ENCODE data around the gene PPFIA3. TPM values are rescaled to one million over a fixed set of nuclear protein-coding genes. Genes with fewer than 3 reads are reported as not detected.

Gene PPFIA3
- polyA plus RNA-seq, 1 of the 3 experiments (the other 2 are of a cell fraction), result 5.7 TPM

DNA sequence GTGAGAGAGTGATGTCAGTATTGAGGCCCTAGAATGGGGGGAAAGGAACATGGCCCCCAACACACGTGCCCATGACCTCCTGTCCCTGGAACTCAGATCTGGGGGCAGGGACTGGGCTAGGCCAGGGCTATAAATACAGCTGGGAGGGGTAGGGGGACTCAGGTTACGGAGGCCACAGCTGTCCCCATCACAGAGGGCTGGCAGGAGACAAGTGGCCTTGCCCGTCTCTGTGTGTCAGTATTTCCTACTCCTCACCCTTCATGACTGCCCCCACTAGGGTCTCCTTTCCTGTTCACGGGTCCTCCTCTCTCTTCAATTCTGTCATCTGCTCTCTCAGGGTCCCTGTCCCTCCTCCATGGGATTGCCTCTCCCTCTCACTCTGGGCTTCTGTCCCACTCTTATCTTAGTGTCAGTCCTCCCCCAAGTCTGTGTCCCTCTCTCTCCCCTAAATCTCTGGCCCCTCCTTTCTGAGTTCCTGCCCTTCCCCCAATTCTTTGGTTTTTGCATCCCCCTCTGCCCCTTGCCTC lies 36.5 kb downstream of the PPFIA3 start:
- CTCF ChIA-PET, result interaction anchor here (1.1 to 1.4 kb wide), 2 partner anchors 10 to 58 kb away, joined by 4 to 5 read pairs; no protein-coding TSS in a partner anchor
- H3K4me2 ChIP-seq, result no peak overlapping the region

DNA sequence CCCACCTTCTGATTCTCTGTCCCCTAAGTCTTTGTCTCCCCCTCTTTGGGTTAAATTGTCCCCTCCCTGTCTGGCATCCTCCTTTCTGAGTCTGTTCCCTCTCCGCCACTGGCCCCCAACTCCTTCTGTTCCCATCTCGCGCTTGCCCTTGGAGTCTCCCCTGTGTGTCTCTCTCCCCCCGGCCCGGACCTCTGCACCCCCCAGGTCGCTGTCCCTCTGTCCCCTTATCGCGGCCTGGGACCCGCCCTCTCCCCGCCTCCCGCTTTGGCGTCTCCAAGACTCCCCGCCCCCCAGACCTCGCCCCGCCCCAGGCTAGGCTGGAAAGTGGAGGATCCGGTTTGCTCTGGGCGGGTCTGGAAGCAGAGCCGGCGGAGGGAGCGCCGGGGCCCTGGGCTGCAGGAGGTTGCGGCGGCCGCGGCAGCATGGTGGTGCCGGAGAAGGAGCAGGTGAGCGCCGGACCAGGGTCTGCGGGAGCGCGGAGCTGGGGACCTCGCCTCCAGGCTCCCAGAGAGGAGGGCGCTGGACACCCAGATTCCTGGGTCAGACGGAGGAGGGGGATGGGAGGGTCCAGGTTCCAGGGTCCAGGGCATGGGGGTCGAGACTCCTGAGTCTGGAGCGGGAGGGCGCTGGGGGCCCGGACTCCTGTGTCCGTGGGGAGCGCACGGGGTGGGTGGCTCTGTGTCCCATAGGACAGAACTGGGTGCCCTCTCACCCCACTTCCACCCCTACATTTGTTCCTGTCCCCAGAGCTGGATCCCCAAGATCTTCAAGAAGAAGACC lies 38.3 kb downstream of the PPFIA3 start, which contains the start of gene TRPM4:
TSS of gene TRPM4 (plus strand) at position 348 of the 780 bp plus-strand sequence. CDS start at position 423, 75 bp downstream.
- H3K9ac ChIP-seq, result peak within 1 kb of the TSS; percentile 93
- peaks cover 0 to 11% of the 10 kb centered on the region in 2 experiments; a peak in 1 of 4 replicates for H3K4me1 ChIP-seq (ENCODE audit: control insufficient read depth in 1 of 2, insufficient read depth in 2 of 2, low read depth in 1 of 2, low read length in 1 of 2)
- peak within 1 kb of the TSS; percentile 77 to 88 for H3K4me3 ChIP-seq (ENCODE audit: low read depth in 2 of 2, low read length in 1 of 2)
- 2% methylated on average over 32 of the region's 41 CpGs for WGBS (ENCODE audit: low lambda C conversion rate)
- H3K9me3 ChIP-seq, result no peaks in the 10 kb centered on the region
- peak within 1 kb of the TSS; percentile 81 for H3K4me2 ChIP-seq
- no peaks in the 10 kb centered on the region for H3K27me3 ChIP-seq (ENCODE audit: insufficient read depth)
- H3F3A ChIP-seq (replicated peaks; ENCODE audit: insufficient read depth), result peaks cover 3% of the 10 kb centered on the region
- H3K27ac ChIP-seq (ENCODE audit: low read depth in 2 of 2, low read length in 1 of 2), result peak within 1 kb of the TSS; percentile 31 to 56; a peak in 2 of 4 replicates
- peaks cover 23% of the 10 kb centered on the region for H3K79me2 ChIP-seq (ENCODE audit: insufficient read depth)
- POLR2A ChIA-PET, result no interaction called here
- H4K20me1 ChIP-seq (ENCODE audit: insufficient read depth), result peaks cover 3% of the 10 kb centered on the region; the same call in 1 of the 2 replicates
- CTCF ChIA-PET, result interaction anchor here (1.3 to 1.5 kb wide), 2 partner anchors 11 to 41 kb away, joined by 5 to 6 read pairs; no protein-coding TSS in a partner anchor
- peak within 1 kb of the TSS; percentile 45; the same call in 1 of the 2 replicates for H2AFZ ChIP-seq (ENCODE audit: low read depth)
- H3K9me2 ChIP-seq, result no peaks in the 10 kb centered on the region
- DNase-seq, result peak; percentile 92
- H3K36me3 ChIP-seq (replicated peaks in 1 of 2; ENCODE audit: control insufficient read depth in 1 of 2, insufficient read depth in 2 of 2, low read length in 1 of 2), result no peaks in the 10 kb centered on the region
- TF ChIP-seq MEF2A (IDR thresholded peaks at IDR 0.05; ENCODE audit: borderline replicate concordance, low read depth) (no peak), POLR2AphosphoS5 (IDR thresholded peaks at IDR 0.05; ENCODE audit: low read depth, low read length) (peak; percentile 89), SIN3A (IDR thresholded peaks at IDR 0.05; ENCODE audit: borderline replicate concordance, low read depth, low read length) (peak; percentile 26; the same call in 1 of the 2 replicates), CHD2 (IDR thresholded peaks at IDR 0.05; ENCODE audit: low read length, partially characterized antibody) (no peak), NRF1 (IDR thresholded peaks at IDR 0.05; ENCODE audit: low read depth, low read length) (no peak), MXI1 (IDR thresholded peaks at IDR 0.05; ENCODE audit: low read depth, low read length) (peak; percentile 60), RXRA (IDR thresholded peaks at IDR 0.05; ENCODE audit: borderline replicate concordance, low read depth) (no peak), TAF1 (IDR thresholded peaks at IDR 0.05; ENCODE audit: borderline replicate concordance, low read depth, low read length) (peak; percentile 81), GABPA (IDR thresholded peaks at IDR 0.05; ENCODE audit: low read depth) (no peak)
- TF ChIP-seq, protein P1, sequence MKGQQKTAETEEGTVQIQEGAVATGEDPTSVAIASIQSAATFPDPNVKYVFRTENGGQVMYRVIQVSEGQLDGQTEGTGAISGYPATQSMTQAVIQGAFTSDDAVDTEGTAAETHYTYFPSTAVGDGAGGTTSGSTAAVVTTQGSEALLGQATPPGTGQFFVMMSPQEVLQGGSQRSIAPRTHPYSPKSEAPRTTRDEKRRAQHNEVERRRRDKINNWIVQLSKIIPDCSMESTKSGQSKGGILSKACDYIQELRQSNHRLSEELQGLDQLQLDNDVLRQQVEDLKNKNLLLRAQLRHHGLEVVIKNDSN (IDR thresholded peaks at IDR 0.05; ENCODE audit: borderline replicate concordance, low read depth), result no peak
- TF ChIP-seq, protein P2, sequence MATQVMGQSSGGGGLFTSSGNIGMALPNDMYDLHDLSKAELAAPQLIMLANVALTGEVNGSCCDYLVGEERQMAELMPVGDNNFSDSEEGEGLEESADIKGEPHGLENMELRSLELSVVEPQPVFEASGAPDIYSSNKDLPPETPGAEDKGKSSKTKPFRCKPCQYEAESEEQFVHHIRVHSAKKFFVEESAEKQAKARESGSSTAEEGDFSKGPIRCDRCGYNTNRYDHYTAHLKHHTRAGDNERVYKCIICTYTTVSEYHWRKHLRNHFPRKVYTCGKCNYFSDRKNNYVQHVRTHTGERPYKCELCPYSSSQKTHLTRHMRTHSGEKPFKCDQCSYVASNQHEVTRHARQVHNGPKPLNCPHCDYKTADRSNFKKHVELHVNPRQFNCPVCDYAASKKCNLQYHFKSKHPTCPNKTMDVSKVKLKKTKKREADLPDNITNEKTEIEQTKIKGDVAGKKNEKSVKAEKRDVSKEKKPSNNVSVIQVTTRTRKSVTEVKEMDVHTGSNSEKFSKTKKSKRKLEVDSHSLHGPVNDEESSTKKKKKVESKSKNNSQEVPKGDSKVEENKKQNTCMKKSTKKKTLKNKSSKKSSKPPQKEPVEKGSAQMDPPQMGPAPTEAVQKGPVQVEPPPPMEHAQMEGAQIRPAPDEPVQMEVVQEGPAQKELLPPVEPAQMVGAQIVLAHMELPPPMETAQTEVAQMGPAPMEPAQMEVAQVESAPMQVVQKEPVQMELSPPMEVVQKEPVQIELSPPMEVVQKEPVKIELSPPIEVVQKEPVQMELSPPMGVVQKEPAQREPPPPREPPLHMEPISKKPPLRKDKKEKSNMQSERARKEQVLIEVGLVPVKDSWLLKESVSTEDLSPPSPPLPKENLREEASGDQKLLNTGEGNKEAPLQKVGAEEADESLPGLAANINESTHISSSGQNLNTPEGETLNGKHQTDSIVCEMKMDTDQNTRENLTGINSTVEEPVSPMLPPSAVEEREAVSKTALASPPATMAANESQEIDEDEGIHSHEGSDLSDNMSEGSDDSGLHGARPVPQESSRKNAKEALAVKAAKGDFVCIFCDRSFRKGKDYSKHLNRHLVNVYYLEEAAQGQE (IDR thresholded peaks at IDR 0.05; ENCODE audit: low read depth, low read length), result no peak

More for the DNA sequence above, 36.5 kb downstream of the PPFIA3 start:
- WGBS (ENCODE audit: low lambda C conversion rate), result 80% methylated on average over 4 of the region's 4 CpGs
- Histone ChIP-seq H3K27ac (ENCODE audit: low read depth in 2 of 2, low read length in 1 of 2) (no peak overlapping the region), H4K20me1 (ENCODE audit: insufficient read depth) (peaks cover 3% of the 10 kb centered on the region; the same call in 1 of the 2 replicates), H3K36me3 (replicated peaks in 1 of 2; ENCODE audit: control insufficient read depth in 1 of 2, insufficient read depth in 2 of 2, low read length in 1 of 2) (no peaks in the 10 kb centered on the region), H3K9ac (no peak overlapping the region), H2AFZ (ENCODE audit: low read depth) (no peak overlapping the region), H3K79me2 (ENCODE audit: insufficient read depth) (peaks cover 23% of the 10 kb centered on the region), H3K4me3 (ENCODE audit: low read depth in 2 of 2, low read length in 1 of 2) (no peak overlapping the region), H3K27me3 (ENCODE audit: insufficient read depth) (no peaks in the 10 kb centered on the region), H3F3A (replicated peaks; ENCODE audit: insufficient read depth) (peaks cover 15% of the 10 kb centered on the region), H3K9me2 (no peaks in the 10 kb centered on the region), H3K4me1 (ENCODE audit: control insufficient read depth in 1 of 2, insufficient read depth in 2 of 2, low read depth in 1 of 2, low read length in 1 of 2) (peaks cover 0 to 18% of the 10 kb centered on the region in 2 experiments; a peak in 1 of 4 replicates), H3K9me3 (no peaks in the 10 kb centered on the region)
- POLR2A ChIA-PET, result no interaction called here
- TF ChIP-seq, protein P3, sequence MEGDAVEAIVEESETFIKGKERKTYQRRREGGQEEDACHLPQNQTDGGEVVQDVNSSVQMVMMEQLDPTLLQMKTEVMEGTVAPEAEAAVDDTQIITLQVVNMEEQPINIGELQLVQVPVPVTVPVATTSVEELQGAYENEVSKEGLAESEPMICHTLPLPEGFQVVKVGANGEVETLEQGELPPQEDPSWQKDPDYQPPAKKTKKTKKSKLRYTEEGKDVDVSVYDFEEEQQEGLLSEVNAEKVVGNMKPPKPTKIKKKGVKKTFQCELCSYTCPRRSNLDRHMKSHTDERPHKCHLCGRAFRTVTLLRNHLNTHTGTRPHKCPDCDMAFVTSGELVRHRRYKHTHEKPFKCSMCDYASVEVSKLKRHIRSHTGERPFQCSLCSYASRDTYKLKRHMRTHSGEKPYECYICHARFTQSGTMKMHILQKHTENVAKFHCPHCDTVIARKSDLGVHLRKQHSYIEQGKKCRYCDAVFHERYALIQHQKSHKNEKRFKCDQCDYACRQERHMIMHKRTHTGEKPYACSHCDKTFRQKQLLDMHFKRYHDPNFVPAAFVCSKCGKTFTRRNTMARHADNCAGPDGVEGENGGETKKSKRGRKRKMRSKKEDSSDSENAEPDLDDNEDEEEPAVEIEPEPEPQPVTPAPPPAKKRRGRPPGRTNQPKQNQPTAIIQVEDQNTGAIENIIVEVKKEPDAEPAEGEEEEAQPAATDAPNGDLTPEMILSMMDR (IDR thresholded peaks at IDR 0.05), result no peak
- TF ChIP-seq, protein P4, sequence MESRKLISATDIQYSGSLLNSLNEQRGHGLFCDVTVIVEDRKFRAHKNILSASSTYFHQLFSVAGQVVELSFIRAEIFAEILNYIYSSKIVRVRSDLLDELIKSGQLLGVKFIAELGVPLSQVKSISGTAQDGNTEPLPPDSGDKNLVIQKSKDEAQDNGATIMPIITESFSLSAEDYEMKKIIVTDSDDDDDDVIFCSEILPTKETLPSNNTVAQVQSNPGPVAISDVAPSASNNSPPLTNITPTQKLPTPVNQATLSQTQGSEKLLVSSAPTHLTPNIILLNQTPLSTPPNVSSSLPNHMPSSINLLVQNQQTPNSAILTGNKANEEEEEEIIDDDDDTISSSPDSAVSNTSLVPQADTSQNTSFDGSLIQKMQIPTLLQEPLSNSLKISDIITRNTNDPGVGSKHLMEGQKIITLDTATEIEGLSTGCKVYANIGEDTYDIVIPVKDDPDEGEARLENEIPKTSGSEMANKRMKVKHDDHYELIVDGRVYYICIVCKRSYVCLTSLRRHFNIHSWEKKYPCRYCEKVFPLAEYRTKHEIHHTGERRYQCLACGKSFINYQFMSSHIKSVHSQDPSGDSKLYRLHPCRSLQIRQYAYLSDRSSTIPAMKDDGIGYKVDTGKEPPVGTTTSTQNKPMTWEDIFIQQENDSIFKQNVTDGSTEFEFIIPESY (IDR thresholded peaks at IDR 0.05; ENCODE audit: borderline replicate concordance, low read depth), result no peak
- no peak for TF ChIP-seq SMC3 (IDR thresholded peaks at IDR 0.05; ENCODE audit: low read depth, low read length)
- DNase-seq, result no peak
